HUES64 (cell line): ENCODE results near the gene EWSR1.

Source experiments
- H3K27ac ChIP-seq: 2 replicates; pipeline ENCODE4 v1.7.0; 2013; ENCODE audit warnings: low read depth, low read length, inconsistent platforms
- H3K27me3 ChIP-seq: 2 replicates; pipeline ENCODE4 v1.6.1; 2013; ENCODE audit warnings: mild to moderate bottlenecking, low read length; ENCODE audit not compliant: insufficient read depth
- H3K36me3 ChIP-seq: 2 replicates; pipeline ENCODE4 v1.6.1; 2013; ENCODE audit warnings: mild to moderate bottlenecking, low read length; ENCODE audit not compliant: insufficient read depth
- H3K4me1 ChIP-seq: 2 replicates; pipeline ENCODE4 v1.6.1; 2013; ENCODE audit warnings: mild to moderate bottlenecking, low read length, moderate library complexity; ENCODE audit not compliant: insufficient read depth
- H3K4me3 ChIP-seq: 2 replicates; pipeline ENCODE4 v1.5.1; 2013; ENCODE audit warnings: mild to moderate bottlenecking, low read length, moderate library complexity
- H3K9ac ChIP-seq: 2 replicates; pipeline ENCODE4 v1.6.1; 2013; ENCODE audit warnings: mild to moderate bottlenecking, low read depth, low read length
- H3K9me3 ChIP-seq: 2 replicates; pipeline ENCODE4 v1.6.1; 2013; ENCODE audit warnings: low read depth, low read length; ENCODE audit not compliant: insufficient read depth
- WGBS: fragments of 150-250, 120-280 bp; methylation state at CpG from one replicate; pipeline ENCODE4 v1.1.7; 2013; ENCODE audit warnings: missing lambda C conversion rate; 5-methylcytosine and 5-hydroxymethylcytosine counted together

Gene EWSR1

DNA sequence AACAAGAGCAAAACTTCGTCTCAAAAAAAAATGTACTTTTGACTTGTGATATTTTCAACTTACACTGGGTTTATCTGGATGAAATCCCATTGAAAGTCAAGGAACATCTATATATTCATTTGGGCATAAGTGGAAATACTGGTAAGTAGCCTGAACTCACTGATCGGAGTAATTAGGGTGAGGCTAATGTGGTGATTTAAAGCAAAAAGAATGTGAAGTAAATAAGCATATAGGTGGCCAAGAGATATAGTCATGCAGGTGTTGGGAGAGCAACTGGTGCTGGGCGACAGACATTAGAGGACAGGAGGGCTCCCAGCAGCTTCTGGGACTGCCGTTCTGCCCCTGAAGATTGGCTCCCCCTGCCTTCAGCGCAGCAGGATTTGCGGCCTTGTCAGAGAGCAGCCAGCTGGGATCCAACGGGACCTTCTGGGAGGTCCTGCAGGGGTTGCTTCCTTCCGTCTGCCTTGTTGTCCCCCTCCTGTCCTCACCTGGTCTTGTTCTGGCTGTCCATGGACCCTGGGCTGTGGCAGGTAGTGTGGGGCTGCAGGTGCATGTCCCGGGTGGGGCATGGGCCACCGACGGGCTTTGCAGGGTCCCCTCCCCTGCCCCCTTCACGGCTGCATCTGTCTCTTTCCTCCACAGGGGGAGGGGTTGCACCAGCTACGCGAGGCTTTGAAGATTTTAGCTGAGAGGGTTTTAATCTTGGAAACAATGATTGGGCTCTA lies 14.3 kb upstream of the EWSR1 start:
- H3K4me3 ChIP-seq = no peak overlapping the region
- no peaks in the 10 kb centered on the region for H3K9me3 ChIP-seq
- H3K9ac ChIP-seq = no peak overlapping the region
- no peaks in the 10 kb centered on the region for H3K4me1 ChIP-seq
- WGBS = 76% methylated on average over 14 of the region's 14 CpGs
- no peaks in the 10 kb centered on the region for H3K27me3 ChIP-seq
- no peaks in the 10 kb centered on the region for H3K36me3 ChIP-seq
- H3K27ac ChIP-seq = no peak overlapping the region

- H3K9me3 ChIP-seq = no peaks in the 10 kb centered on the region
- H3K4me3 ChIP-seq = no peak overlapping the region
- no peak overlapping the region for H3K27ac ChIP-seq
- no peaks in the 10 kb centered on the region for H3K36me3 ChIP-seq
- no peak overlapping the region for H3K9ac ChIP-seq
- H3K27me3 ChIP-seq = no peaks in the 10 kb centered on the region
- WGBS = 71% methylated on average over 4 of the region's 4 CpGs
- no peaks in the 10 kb centered on the region for H3K4me1 ChIP-seq
Observed at GRCh38 chr22:29254286-29254660, 13.8 kb upstream of the EWSR1 start.

DNA sequence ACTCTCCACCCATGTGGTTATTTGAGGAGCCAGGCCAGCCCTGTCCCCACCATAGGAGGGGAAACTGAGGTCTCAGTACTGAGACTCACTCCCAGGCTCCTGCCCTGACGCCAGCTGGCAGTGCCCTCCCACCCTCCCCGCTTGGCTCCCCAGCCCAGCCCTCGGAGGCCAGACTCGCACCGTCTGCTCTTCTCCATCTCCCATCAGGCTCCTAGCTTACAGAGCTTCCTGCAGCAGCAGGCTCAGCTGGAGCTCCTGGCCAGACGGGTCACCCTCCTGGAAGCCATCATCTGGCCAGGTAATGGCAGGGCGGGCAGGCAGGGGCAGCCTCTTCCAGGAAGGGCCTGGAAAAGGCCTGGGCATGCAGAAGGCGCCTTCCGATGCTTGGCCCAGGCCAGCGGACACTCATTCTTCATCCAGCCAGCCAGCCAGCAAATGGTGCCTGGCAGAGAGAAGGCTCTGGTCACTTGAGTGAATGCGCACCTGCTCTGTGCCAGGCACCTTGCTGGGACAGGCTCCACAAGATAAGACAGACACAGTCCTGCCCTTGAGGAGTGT lies 12.9 kb upstream of the EWSR1 start:
- H3K27me3 ChIP-seq = no peaks in the 10 kb centered on the region
- H3K9me3 ChIP-seq = no peaks in the 10 kb centered on the region
- peaks cover 4% of the 10 kb centered on the region; the same call in 1 of the 2 replicates for H3K36me3 ChIP-seq
- no peak overlapping the region for H3K9ac ChIP-seq
- 94% methylated on average over 11 of the region's 11 CpGs for WGBS
- H3K27ac ChIP-seq = no peak overlapping the region
- no peak overlapping the region for H3K4me3 ChIP-seq
- no peaks in the 10 kb centered on the region for H3K4me1 ChIP-seq

- WGBS = 94% methylated on average over 8 of the region's 8 CpGs
- Histone ChIP-seq H3K27ac (no peak overlapping the region), H3K9me3 (no peaks in the 10 kb centered on the region), H3K27me3 (no peaks in the 10 kb centered on the region), H3K4me1 (no peaks in the 10 kb centered on the region), H3K9ac (no peak overlapping the region), H3K4me3 (no peak overlapping the region), H3K36me3 (peaks cover 8% of the 10 kb centered on the region; the same call in 1 of the 2 replicates)
Observed at GRCh38 chr22:29256606-29257325, 11.3 kb upstream of the EWSR1 start.

GRCh38 chr22:29257751-29258181 lies 10.3 kb upstream of the EWSR1 start:
- Histone ChIP-seq H3K27ac (no peak overlapping the region), H3K4me1 (no peaks in the 10 kb centered on the region), H3K9me3 (no peaks in the 10 kb centered on the region), H3K36me3 (peaks cover 8% of the 10 kb centered on the region; the same call in 1 of the 2 replicates), H3K4me3 (no peak overlapping the region), H3K27me3 (no peaks in the 10 kb centered on the region), H3K9ac (no peak overlapping the region)
- WGBS = 87% methylated on average over 8 of the region's 8 CpGs

DNA sequence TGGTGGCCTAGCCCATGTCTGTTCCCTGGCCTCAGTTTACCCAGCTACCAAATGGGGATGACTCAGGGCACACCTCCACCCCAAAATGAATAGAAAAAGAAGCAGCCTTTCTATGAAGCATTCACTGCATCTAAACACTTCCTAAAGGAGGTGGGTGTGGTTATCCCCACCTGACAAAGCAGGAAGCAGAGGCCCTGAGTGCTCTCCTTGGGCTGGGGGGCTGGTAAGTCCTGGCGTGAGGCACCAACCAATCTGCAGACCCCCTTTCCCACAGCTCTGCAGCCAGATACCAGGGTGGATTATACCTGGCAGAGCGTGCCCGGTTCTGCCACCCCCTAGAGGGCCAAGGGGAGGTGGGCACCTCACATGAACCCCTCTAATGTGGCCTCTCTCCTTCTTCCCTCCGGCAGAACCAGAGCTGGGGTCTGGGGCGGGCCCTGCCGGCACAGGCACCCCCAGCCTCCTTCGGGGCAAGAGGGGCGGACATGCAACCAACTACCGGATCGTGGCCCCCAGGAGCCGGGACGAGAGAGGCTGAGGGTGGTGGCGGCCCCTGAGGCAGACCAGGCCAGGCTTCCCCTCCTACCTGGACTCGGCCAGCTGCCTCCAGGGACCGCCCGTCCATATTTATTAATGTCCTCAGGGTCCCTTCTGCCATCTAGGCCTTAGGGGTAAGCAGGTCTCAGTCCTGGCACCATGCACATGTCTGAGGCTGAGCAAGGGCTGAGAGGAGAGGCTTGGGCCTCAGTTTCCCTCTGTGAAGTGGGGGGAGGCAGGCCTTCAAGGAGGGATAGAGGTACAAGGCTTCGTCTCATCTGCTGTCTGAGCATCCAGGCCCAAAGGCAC lies 9.4 kb upstream of the EWSR1 start:
- WGBS = 94% methylated on average over 17 of the region's 17 CpGs
- H3K4me1 ChIP-seq = no peaks in the 10 kb centered on the region
- peaks cover 11% of the 10 kb centered on the region for H3K36me3 ChIP-seq
- H3K27ac ChIP-seq = no peak overlapping the region
- H3K27me3 ChIP-seq = no peaks in the 10 kb centered on the region
- H3K9ac ChIP-seq = no peak overlapping the region
- H3K4me3 ChIP-seq = no peak overlapping the region
- no peaks in the 10 kb centered on the region for H3K9me3 ChIP-seq

DNA sequence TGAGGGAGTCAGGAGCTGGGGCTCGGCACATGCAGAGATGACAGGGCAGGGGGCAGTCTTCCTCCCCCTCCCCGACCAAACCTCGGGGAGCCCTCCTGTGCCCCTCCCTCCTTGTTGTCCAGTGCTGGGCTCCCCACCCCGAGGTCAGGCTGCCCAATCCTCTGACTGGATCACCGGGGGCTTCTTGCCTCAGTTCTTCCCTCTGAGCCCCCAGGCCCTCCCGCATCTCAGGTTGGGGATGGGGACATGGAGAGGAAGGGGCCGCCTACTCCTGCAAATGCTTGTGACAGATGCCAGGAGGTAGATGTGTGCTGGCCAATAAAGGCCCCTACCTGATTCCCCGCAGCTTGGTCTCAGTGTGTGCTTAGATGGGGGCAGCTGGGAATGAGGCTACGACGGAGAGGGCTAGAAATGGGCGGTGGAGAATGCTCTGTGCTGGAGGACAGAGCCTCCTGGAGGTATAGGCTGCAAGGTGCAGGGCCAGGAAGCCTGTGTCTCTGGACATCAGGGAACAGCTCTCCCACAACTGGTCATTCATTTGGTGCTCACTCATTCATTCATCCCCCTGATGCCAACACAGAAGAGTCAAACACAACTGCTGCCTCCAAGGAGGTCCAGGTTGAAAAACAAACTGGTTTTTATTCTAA lies 8.7 kb upstream of the EWSR1 start:
- H3K4me1 ChIP-seq = no peaks in the 10 kb centered on the region
- no peak overlapping the region for H3K27ac ChIP-seq
- H3K4me3 ChIP-seq = no peak overlapping the region
- no peaks in the 10 kb centered on the region for H3K9me3 ChIP-seq
- no peaks in the 10 kb centered on the region for H3K27me3 ChIP-seq
- no peak overlapping the region for H3K9ac ChIP-seq
- peaks cover 18% of the 10 kb centered on the region for H3K36me3 ChIP-seq
- 76% methylated on average over 11 of the region's 11 CpGs for WGBS

DNA sequence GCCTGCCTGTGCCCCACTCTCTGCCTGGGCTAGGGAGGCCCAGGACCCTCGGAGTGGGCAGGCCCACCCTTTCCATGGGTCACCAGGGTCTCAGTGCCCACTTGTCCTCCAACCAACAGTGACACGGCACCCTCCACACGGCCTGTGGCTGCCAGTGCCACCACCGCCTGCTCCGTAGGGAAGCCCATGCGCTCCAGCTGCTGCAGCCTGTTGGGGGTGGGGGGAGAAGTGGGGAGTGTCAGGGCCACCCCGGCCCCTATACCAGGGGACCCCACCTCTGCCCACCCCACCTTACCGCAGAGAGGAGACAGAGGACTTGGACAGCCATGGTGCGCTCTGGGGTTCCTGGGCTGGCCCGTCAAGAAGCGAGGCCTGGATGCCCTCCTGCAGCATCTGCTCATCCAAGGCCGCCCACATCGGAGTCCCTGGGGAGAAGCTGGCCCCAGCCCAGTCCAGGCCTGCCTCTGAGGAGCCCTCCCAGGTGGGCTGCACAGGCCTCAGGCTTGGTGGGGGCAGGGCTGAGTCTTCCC lies 8.0 kb upstream of the EWSR1 start:
- no peak overlapping the region for H3K4me3 ChIP-seq
- no peak overlapping the region for H3K27ac ChIP-seq
- no peaks in the 10 kb centered on the region for H3K27me3 ChIP-seq
- H3K9ac ChIP-seq = no peak overlapping the region
- WGBS = 95% methylated on average over 12 of the region's 13 CpGs
- no peaks in the 10 kb centered on the region for H3K9me3 ChIP-seq
- peaks cover 22% of the 10 kb centered on the region for H3K36me3 ChIP-seq
- no peaks in the 10 kb centered on the region for H3K4me1 ChIP-seq

DNA sequence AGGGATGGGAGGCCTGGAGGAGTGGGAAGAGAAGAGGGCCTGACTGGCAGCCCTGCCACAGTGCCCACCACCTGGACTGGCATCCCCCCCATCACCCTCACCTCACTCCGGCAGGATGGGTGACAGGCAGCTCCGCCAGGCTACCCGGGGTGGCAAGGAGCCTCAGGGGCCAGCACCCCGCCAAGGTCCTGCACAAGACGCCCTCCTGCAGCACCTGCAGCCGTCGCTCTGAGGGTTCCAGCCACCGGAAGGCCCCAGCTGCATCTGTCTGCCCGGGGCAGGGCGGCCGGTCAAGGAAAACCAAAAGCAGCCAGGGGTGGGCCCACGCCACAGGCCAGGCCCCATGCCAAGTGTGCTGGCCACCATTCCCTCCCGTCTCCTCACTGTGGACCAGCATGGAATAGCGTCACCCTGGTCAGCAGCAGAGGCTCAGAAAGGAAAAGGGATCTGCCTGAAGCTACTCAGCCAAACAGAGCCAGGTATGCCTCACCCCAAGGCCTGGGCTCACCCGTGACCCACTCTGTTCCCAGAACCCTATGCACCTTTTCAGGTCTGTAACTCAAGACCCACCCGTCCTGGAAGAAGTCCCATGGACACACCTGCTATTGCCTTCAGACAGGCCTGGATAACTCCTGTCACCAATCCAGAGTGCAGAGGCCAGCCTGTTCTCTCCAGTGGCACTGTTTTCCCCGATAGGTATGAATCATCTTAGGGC lies 7.3 kb upstream of the EWSR1 start:
- Histone ChIP-seq H3K9ac (no peak overlapping the region), H3K4me3 (no peak overlapping the region), H3K9me3 (no peaks in the 10 kb centered on the region), H3K4me1 (no peaks in the 10 kb centered on the region), H3K27ac (no peak overlapping the region), H3K36me3 (peaks cover 28% of the 10 kb centered on the region), H3K27me3 (no peaks in the 10 kb centered on the region)
- 95% methylated on average over 17 of the region's 17 CpGs for WGBS

DNA sequence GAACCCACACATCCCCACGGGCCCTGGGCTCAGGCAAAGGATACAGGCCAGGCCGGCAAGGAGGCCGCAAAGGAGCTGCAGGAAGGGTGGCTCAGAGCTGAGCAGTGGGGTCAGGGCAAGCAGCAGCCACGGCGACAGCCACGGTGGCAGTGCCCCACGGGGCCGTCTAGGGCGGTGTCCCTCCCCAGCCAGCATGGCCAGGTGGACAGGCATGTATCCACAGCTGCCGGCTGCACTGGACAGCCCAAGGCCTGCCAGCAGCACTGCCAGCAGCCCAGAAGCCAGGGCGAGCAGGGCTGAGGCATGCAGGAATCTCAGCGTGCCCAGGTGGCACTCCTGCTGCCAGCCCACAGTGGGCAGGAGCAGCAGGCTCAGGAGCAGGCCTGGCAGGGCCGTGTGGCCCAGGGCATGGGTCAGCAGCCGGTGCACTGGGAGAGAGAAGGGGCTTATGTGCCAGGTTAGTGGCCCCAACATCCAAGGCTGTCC lies 4.2 kb upstream of the EWSR1 start:
- H3K4me1 ChIP-seq = 0 out of 2 replicates have a peak, but pooled peaks cover 7% of the 10 kb centered on the region
- H3K27ac ChIP-seq = no peak overlapping the region
- no peak overlapping the region for H3K9ac ChIP-seq
- peaks cover 37% of the 10 kb centered on the region for H3K36me3 ChIP-seq
- H3K27me3 ChIP-seq = no peaks in the 10 kb centered on the region
- no peaks in the 10 kb centered on the region for H3K9me3 ChIP-seq
- H3K4me3 ChIP-seq = no peak overlapping the region
- 96% methylated on average over 14 of the region's 14 CpGs for WGBS
